HG03558 (cell line): Measurements from ENCODE around the gene RIMS1.

Experiments used
- ATAC-seq: cut with Tn5 transposase; IDR thresholded peaks from one replicate; pipeline ENCODE4 v1.9.1; 2021; ENCODE audit warnings: moderate number of reproducible peaks; ENCODE audit not compliant: unreplicated experiment; ENCODE audit errors: extremely low read depth

RIMS1 gene

GRCh38 chr6:72401865-72402264 is 515.5 kb downstream of the RIMS1 start:
- ATAC-seq, result no peak

- no peak for ATAC-seq
Measured at GRCh38 chr6:72403413-72403812, 517.1 kb downstream of the RIMS1 start.

GRCh38 chr6:72406517-72406916 is 520.2 kb downstream of the RIMS1 start:
- no peak for ATAC-seq

GRCh38 chr6:72410769-72411168 is 524.4 kb downstream of the RIMS1 start:
- ATAC-seq, result no peak

DNA sequence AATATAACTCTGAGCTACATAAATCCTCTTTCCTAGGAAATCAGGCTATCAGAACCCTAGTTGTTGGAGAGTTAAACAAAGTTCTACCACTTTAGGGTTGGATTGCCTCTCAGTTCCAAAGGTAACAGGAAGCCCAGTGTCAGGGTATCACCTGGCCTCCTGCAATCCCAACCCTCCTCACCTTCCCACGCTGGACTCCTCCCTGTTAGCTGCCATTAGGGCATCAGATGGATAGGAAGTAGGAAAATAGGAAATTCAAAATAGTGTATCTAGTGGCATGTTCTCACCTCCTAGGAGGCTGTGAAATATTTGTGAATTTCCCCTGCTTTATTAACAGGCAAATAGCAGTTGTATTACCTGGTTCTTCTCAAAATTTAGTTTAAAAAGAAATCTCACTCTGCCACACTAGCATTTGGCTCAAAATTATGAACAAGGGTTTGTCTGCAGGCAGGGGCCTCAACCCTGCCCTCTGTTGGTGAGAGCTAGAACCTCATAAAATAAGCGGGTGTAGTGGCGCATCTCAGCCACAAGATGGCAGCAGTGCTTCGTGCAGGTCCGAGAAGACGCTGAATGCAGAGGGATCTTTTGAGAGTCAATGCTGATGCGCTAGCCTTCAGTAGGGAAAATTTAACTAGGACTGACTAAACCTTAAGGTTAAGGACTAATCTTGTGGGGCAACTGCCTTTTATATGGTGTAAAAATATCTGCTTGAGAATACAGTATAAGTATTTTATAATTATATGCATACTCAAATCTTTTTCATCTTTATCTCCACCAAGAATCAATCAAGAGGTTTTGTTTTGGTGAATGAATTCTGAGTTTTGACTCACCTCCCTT is 525.7 kb downstream of the RIMS1 start:
- ATAC-seq, result peak; percentile 73

DNA sequence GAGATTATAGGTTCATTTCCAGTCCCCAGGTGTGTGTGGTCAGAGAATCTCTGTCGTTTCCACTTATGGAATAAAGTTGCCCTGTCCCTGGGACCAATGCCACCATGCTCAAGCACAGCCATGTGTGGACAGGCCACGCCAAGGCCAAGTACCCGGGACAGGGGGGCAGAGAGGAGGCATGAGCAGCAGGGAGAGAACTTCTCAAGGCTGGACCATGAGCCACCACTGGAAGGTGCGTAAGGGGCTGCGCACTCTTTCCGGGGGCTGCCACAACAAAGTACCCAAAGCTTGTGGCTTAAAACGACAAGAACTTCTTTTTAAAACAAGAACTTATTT is 526.3 kb downstream of the RIMS1 start:
- no peak for ATAC-seq

DNA sequence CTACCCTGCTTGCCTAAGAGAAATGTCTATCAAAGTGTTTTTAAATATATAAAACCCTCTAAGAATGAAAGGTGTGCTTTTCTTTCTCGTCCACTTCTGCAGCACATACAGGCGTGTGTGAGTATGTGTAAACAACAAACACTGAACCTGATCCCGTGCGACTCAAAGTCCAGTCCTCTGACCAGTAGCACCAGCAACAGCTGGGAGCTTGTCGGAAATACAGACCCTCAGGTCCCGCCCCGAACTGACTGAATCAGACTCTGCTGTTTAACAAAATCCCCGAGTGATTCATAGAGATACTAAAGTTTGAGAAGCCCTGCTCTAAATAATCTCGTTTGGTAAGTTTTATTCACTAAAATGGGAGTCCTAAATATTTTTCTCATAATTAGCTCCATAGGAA is 527.5 kb downstream of the RIMS1 start:
- no peak for ATAC-seq

DNA sequence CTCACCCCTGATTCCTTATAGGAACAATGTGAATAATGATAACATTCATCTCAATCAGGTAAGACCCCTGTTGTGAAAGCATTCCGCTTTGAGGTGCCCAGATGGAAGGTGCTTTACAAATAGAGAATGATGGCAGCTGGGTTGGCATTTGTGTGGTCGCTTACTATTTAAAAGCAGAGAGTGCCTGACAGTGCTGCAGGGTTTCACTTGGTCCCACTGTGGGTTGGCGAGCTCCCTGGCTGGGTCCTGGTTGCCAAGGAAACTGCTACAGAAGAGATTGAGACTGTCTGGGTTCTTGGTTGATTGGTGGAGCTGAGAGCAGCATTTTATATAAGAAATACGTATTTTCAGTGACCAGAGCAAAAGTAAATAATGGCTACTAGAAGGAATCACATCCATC is 528.3 kb downstream of the RIMS1 start:
- no peak for ATAC-seq

- ATAC-seq, result no peak
Measured at GRCh38 chr6:72416744-72417465, 530.6 kb downstream of the RIMS1 start.

DNA sequence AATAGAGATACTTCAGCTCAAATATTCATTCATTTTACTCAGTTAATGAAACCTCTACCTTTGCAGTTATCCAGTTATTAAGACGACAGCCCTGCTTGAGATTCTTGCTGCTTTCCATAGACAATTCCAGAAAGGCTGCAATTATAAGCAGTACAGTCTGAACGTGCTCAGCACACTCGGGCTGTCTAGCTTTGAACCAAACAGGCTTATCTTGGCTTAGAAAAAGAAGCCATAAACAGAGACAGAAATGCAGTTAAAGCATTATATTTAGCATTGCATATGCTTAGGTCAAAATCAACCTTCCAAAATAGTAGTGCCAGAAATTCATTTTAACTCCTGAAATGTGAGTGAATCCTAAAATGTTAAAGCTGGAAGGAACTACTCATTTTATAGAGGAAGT is 531.4 kb downstream of the RIMS1 start:
- ATAC-seq, result no peak

- no peak for ATAC-seq
Measured at GRCh38 chr6:72418495-72418894, 532.1 kb downstream of the RIMS1 start.

DNA sequence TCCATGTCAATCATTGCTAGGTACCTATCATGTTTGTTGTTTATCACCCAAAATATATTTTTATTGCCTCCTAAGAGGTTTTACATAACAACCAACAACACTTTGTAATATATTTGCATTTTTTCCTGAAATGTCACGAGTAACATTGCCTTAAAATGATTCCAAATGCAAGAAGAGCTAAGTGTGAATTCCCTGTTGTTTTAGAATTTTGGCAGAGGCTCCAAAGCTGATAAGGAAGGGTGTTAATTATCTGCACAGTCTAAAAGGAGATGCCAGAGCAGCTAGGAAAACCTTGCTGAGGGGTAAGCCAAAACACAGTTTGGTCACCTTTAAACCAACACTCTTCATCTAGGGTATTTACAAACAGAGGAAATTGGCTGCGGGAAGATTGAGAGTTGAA is 533.6 kb downstream of the RIMS1 start:
- ATAC-seq, result no peak

DNA sequence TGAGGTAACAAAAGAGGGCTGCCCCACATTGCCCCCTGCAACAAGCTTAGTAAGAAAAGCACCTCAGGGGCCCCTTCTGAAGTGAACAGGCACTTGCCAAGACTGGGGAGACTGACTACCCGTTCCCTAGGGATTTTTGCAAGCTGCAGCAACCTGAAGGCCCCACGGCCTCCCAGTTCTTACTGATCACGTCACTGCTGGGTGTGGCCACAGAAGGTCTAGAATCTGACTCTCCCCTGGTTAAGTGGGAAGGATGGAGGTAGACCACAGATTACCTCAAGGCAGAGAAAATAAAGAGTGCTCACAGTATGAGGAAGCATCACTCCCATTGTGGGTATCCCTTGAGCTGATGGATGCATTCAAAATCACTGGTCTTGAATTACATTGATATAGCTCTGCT is 534.1 kb downstream of the RIMS1 start:
- no peak for ATAC-seq

DNA sequence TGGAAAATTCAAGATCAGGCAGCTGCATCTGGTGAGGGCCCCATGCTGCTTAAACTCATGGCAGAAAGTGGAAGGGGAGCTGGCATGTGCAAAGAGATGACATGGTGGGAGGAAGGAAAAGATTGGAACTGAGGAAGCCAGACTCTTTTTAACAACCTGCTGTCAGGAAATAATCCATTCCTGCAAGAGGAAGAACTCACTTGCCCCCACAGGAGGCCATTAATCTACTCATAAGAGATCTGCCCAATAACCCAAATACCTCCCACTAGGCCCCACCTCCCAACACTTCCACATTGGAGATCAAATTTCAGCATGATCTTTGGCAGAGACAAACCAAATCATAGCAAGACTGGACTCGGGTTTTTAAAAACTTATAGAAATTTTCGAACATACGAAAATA is 535.0 kb downstream of the RIMS1 start:
- no peak for ATAC-seq

DNA sequence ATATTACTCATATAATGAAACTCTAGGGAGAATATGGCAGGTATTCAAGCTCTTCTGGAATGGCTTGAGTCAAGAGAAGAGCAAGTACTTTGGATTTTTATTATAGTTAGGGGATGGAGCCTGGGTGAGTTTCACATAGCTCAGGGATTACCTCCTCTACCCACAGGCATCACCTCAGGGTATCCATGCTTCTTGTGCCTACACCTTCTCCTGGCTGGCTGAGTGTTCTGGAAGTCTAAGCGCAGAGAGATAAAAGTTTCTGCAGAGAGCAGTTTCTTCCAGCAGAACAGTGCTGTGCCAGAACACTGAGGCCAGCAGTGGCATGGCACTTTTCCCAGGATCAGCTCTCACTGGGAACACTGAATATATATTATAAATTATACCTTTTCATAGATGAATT is 535.8 kb downstream of the RIMS1 start:
- ATAC-seq, result no peak

- no peak for ATAC-seq
Measured at GRCh38 chr6:72424476-72424875, 538.1 kb downstream of the RIMS1 start.

- ATAC-seq, result no peak
Measured at GRCh38 chr6:72425003-72425681, 538.8 kb downstream of the RIMS1 start.

- ATAC-seq, result no peak
Measured at GRCh38 chr6:72440611-72441010, 554.3 kb downstream of the RIMS1 start.

- no peak for ATAC-seq
Measured at GRCh38 chr6:72446430-72446829, 560.1 kb downstream of the RIMS1 start.
